SK-N-SH treated with all-trans-retinoic acid at 6 μM for 48 hours (cell line): Measurements from ENCODE around the gene SUMO1.

Experiments used
- ATAC-seq: fragments of 200-7000 bp; cut with Tn5 transposase; 3 replicates; pipeline ENCODE4 v1.9.1; 2020; ENCODE audit warnings: mild to moderate bottlenecking, moderate library complexity
- ARNTL ChIP-seq: fragments of 450-650 bp; formaldehyde crosslinking; IDR thresholded peaks from 2 replicates; pipeline ENCODE4 v1.5.0; 2020; ENCODE audit warnings: low read depth, mild to moderate bottlenecking, moderate library complexity, borderline replicate concordance
- BACH2 ChIP-seq: fragments of 250-450 bp; sonication (Bioruptor Pico); IDR thresholded peaks from 2 replicates; pipeline ENCODE4 v1.9.0; 2021; ENCODE audit warnings: mild to moderate bottlenecking, borderline replicate concordance
- CREB5 ChIP-seq: fragments of 250-450 bp; sonication (Bioruptor Pico); IDR thresholded peaks from 2 replicates; pipeline ENCODE4 v1.5.1; 2020; ENCODE audit warnings: low read depth, mild to moderate bottlenecking, moderate library complexity
- CSDC2 ChIP-seq: fragments of 250-450 bp; sonication (Bioruptor Pico); IDR thresholded peaks from 2 replicates; pipeline ENCODE4 v1.5.0; 2020; ENCODE audit warnings: mild to moderate bottlenecking, moderate library complexity
- CSRNP3 ChIP-seq: fragments of 250-450 bp; sonication (Bioruptor Pico); IDR thresholded peaks from 2 replicates; pipeline ENCODE4 v1.5.1; 2021; ENCODE audit warnings: mild to moderate bottlenecking, moderate library complexity
- ESRRG ChIP-seq: fragments of 250-450 bp; sonication (Bioruptor Pico); IDR thresholded peaks from 2 replicates; pipeline ENCODE4 v1.6.1; 2021; ENCODE audit warnings: mild to moderate bottlenecking
- GLIS3 ChIP-seq: fragments of 250-450 bp; sonication (Bioruptor Pico); IDR thresholded peaks from 2 replicates; pipeline ENCODE4 v1.5.0; 2020; ENCODE audit warnings: mild to moderate bottlenecking, moderate library complexity
- ISL1 ChIP-seq: fragments of 250-450 bp; sonication (Bioruptor Pico); IDR thresholded peaks from 2 replicates; pipeline ENCODE4 v2.1.2; 2022; ENCODE audit warnings: mild to moderate bottlenecking, moderate library complexity
- OSR1 ChIP-seq: fragments of 250-450 bp; sonication (Bioruptor Pico); IDR thresholded peaks from 2 replicates; pipeline ENCODE4 v1.8.0; 2022; ENCODE audit warnings: moderate library complexity, mild to moderate bottlenecking, inconsistent platforms
- PATZ1 ChIP-seq: fragments of 250-450 bp; sonication (Bioruptor Pico); IDR thresholded peaks from 2 replicates; pipeline ENCODE4 v1.8.0; 2020; ENCODE audit warnings: mild to moderate bottlenecking, moderate library complexity, borderline replicate concordance
- PPARA ChIP-seq: fragments of 250-450 bp; sonication (Bioruptor Pico); IDR thresholded peaks from 2 replicates; pipeline ENCODE4 v1.5.0; 2020; ENCODE audit warnings: mild to moderate bottlenecking, borderline replicate concordance
- RARB ChIP-seq: fragments of 250-450 bp; sonication (Bioruptor Pico); IDR thresholded peaks from 2 replicates; pipeline ENCODE4 v1.8.0; 2021; ENCODE audit warnings: mild to moderate bottlenecking, moderate library complexity
- SNAI2 ChIP-seq: fragments of 250-450 bp; sonication (Bioruptor Pico); IDR thresholded peaks from 2 replicates; pipeline ENCODE4 v1.5.0; 2020; ENCODE audit warnings: mild to moderate bottlenecking, moderate library complexity
- TCF4 ChIP-seq: fragments of 250-450 bp; sonication (Bioruptor Pico); IDR thresholded peaks from 2 replicates; pipeline ENCODE4 v1.8.0; 2021; ENCODE audit warnings: mild to moderate bottlenecking, moderate library complexity, borderline replicate concordance
- TOX ChIP-seq: fragments of 250-450 bp; sonication (Bioruptor Pico); IDR thresholded peaks from 2 replicates; pipeline ENCODE4 v1.8.0; 2021; ENCODE audit warnings: mild to moderate bottlenecking, moderate library complexity, borderline replicate concordance
- ZC3H10 ChIP-seq: fragments of 250-450 bp; sonication (Bioruptor Pico); IDR thresholded peaks from 2 replicates; pipeline ENCODE4 v1.5.1; 2021; ENCODE audit warnings: mild to moderate bottlenecking, moderate library complexity
- ZFP3 ChIP-seq: fragments of 250-450 bp; sonication (Bioruptor Pico); IDR thresholded peaks from 2 replicates; pipeline ENCODE4 v1.5.0; 2020; ENCODE audit warnings: mild to moderate bottlenecking, moderate library complexity
- ZFP30 ChIP-seq: fragments of 450-650 bp; formaldehyde crosslinking; IDR thresholded peaks from 2 replicates; pipeline ENCODE4 v1.5.0; 2022; ENCODE audit warnings: mild to moderate bottlenecking, moderate library complexity
- ZNF565 ChIP-seq: fragments of 450-650 bp; formaldehyde crosslinking; conservative IDR thresholded peaks from 2 replicates; pipeline ENCODE4 v1.5.0; 2020; ENCODE audit warnings: low read depth, mild to moderate bottlenecking, moderate library complexity
- ZNF70 ChIP-seq: fragments of 450-650 bp; formaldehyde crosslinking; IDR thresholded peaks from 2 replicates; pipeline ENCODE4 v1.5.0; 2020; ENCODE audit warnings: mild to moderate bottlenecking, moderate library complexity
- ZNF8 ChIP-seq: fragments of 450-650 bp; formaldehyde crosslinking; IDR thresholded peaks from 2 replicates; pipeline ENCODE4 v1.5.0; 2020; ENCODE audit warnings: mild to moderate bottlenecking, moderate library complexity
- TF ChIP-seq, protein P1 (sequence below): fragments of 250-450 bp; sonication (Bioruptor Pico); IDR thresholded peaks from 2 replicates; pipeline ENCODE4 v1.5.0; 2020; ENCODE audit warnings: mild to moderate bottlenecking, moderate library complexity
- TF ChIP-seq, protein P2 (sequence below): fragments of 250-450 bp; sonication (Bioruptor Pico); IDR thresholded peaks from 2 replicates; pipeline ENCODE4 v1.8.0; 2021; ENCODE audit warnings: low read depth, mild to moderate bottlenecking, moderate library complexity, borderline replicate concordance

SUMO1 gene

GRCh38 chr2:202237787-202238233 lies 587 bp downstream of the SUMO1 start:
- ATAC-seq, result peak; percentile 78
- TF ChIP-seq PATZ1 (no peak), SNAI2 (CRISPR knock-in tag) (no peak), ZNF8 (CRISPR knock-in tag) (no peak)

GRCh38 chr2:202221873-202222272 lies 16.5 kb downstream of the SUMO1 start:
- no peak for TF ChIP-seq CSDC2 (CRISPR knock-in tag)
- no peak for TF ChIP-seq OSR1 (CRISPR knock-in tag)
- no peak for TF ChIP-seq GLIS3 (CRISPR knock-in tag)
- TF ChIP-seq ZNF8 (CRISPR knock-in tag), result no peak
- no peak for TF ChIP-seq ZFP30
- no peak for TF ChIP-seq CSRNP3 (CRISPR knock-in tag)
- no peak for TF ChIP-seq ARNTL
- no peak for TF ChIP-seq ZC3H10
- TF ChIP-seq, protein P1, sequence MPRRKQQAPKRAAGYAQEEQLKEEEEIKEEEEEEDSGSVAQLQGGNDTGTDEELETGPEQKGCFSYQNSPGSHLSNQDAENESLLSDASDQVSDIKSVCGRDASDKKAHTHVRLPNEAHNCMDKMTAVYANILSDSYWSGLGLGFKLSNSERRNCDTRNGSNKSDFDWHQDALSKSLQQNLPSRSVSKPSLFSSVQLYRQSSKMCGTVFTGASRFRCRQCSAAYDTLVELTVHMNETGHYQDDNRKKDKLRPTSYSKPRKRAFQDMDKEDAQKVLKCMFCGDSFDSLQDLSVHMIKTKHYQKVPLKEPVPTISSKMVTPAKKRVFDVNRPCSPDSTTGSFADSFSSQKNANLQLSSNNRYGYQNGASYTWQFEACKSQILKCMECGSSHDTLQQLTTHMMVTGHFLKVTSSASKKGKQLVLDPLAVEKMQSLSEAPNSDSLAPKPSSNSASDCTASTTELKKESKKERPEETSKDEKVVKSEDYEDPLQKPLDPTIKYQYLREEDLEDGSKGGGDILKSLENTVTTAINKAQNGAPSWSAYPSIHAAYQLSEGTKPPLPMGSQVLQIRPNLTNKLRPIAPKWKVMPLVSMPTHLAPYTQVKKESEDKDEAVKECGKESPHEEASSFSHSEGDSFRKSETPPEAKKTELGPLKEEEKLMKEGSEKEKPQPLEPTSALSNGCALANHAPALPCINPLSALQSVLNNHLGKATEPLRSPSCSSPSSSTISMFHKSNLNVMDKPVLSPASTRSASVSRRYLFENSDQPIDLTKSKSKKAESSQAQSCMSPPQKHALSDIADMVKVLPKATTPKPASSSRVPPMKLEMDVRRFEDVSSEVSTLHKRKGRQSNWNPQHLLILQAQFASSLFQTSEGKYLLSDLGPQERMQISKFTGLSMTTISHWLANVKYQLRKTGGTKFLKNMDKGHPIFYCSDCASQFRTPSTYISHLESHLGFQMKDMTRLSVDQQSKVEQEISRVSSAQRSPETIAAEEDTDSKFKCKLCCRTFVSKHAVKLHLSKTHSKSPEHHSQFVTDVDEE (CRISPR knock-in tag), result no peak
- no peak for TF ChIP-seq BACH2 (CRISPR knock-in tag)
- TF ChIP-seq RARB (CRISPR knock-in tag), result no peak
- TF ChIP-seq ISL1 (CRISPR knock-in tag), result no peak
- TF ChIP-seq PPARA (CRISPR knock-in tag), result no peak
- TF ChIP-seq CREB5 (CRISPR knock-in tag), result no peak
- TF ChIP-seq ZFP3 (CRISPR knock-in tag), result no peak
- no peak for TF ChIP-seq ZNF565 (CRISPR knock-in tag)
- no peak for TF ChIP-seq SNAI2 (CRISPR knock-in tag)
- ATAC-seq, result peak; percentile 88

GRCh38 chr2:202215179-202215578 lies 23.2 kb downstream of the SUMO1 start:
- no peak for TF ChIP-seq ZC3H10
- TF ChIP-seq CREB5 (CRISPR knock-in tag), result no peak
- TF ChIP-seq SNAI2 (CRISPR knock-in tag), result no peak
- no peak for TF ChIP-seq ESRRG (CRISPR knock-in tag)
- no peak for TF ChIP-seq ZNF8 (CRISPR knock-in tag)
- no peak for ATAC-seq

DNA sequence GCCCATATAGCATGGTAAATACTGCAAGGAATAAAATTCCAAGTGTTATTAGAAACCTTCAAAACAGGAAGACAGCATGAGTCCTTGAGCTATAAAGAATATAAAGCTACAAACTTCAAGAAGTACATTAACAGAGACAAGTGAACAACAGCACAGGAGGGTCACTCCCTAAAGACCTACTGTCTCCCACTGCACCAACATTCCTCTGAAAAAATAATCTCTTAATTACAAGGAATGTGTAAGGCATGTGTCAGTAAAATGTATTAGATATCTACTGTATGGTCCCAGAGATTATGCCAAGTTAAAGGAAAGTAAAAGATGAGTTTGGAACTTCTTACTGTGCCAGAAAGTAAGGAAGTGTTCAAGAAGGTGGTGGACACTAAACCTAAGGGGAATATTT lies 29.9 kb downstream of the SUMO1 start:
- TF ChIP-seq PPARA (CRISPR knock-in tag) (no peak), CSRNP3 (CRISPR knock-in tag) (no peak), TCF4 (CRISPR knock-in tag) (no peak), CREB5 (CRISPR knock-in tag) (no peak), GLIS3 (CRISPR knock-in tag) (no peak), ZFP3 (CRISPR knock-in tag) (no peak), ISL1 (CRISPR knock-in tag) (no peak), ZNF70 (no peak), ARNTL (no peak), OSR1 (CRISPR knock-in tag) (no peak), CSDC2 (CRISPR knock-in tag) (no peak), SNAI2 (CRISPR knock-in tag) (no peak), ZNF8 (CRISPR knock-in tag) (no peak), TOX (no peak)
- TF ChIP-seq, protein P2, sequence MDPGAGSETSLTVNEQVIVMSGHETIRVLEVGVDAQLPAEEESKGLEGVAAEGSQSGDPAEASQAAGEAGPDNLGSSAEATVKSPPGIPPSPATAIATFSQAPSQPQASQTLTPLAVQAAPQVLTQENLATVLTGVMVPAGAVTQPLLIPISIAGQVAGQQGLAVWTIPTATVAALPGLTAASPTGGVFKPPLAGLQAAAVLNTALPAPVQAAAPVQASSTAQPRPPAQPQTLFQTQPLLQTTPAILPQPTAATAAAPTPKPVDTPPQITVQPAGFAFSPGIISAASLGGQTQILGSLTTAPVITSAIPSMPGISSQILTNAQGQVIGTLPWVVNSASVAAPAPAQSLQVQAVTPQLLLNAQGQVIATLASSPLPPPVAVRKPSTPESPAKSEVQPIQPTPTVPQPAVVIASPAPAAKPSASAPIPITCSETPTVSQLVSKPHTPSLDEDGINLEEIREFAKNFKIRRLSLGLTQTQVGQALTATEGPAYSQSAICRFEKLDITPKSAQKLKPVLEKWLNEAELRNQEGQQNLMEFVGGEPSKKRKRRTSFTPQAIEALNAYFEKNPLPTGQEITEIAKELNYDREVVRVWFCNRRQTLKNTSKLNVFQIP (CRISPR knock-in tag), result no peak
- no peak for ATAC-seq
